Measurements from ENCODE around the gene WNK1.
A peak's percentile ranks its signal among the peaks of the same experiment; 100 is the strongest.

The WNK1 gene

DNA sequence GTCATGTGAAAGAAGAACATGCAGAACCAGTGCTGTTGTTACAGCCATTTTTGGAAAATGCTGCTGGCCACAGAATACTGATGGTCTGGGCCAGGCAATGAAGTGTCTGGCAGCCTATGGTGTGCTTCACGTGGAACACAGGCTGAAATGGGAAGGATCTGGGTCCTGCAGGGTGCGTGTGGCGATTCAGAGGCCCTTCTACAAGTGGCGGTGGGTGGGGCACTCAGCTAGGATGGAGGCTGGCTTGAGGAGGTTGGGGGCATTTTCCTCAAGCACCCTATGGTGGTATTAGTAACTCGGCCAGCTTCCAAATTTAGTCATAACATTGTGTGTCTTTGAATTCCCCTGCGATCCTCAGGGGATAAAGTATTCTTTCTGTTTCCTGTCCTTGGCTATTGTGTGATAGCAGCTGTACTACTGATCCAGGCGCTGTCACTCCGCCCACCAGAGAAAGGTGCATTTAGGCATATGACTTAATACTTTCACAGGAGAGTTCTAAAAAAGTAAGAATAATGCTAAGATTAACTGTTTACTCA is 206.3 kb downstream of the WNK1 start:
- no peaks in the 10 kb centered on the region for H3K27me3 ChIP-seq (replicated peaks; ENCODE audit: control insufficient read depth, insufficient read depth, low read length)
- TF ChIP-seq, protein P1, sequence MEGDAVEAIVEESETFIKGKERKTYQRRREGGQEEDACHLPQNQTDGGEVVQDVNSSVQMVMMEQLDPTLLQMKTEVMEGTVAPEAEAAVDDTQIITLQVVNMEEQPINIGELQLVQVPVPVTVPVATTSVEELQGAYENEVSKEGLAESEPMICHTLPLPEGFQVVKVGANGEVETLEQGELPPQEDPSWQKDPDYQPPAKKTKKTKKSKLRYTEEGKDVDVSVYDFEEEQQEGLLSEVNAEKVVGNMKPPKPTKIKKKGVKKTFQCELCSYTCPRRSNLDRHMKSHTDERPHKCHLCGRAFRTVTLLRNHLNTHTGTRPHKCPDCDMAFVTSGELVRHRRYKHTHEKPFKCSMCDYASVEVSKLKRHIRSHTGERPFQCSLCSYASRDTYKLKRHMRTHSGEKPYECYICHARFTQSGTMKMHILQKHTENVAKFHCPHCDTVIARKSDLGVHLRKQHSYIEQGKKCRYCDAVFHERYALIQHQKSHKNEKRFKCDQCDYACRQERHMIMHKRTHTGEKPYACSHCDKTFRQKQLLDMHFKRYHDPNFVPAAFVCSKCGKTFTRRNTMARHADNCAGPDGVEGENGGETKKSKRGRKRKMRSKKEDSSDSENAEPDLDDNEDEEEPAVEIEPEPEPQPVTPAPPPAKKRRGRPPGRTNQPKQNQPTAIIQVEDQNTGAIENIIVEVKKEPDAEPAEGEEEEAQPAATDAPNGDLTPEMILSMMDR (IDR thresholded peaks at IDR 0.05; ENCODE audit: insufficient read depth, low read length, poor library complexity, severe bottlenecking), result no peak
- DNase-seq (ENCODE audit: extremely low read depth, insufficient read length), result peak; percentile 63
- no peaks in the 10 kb centered on the region for H3K36me3 ChIP-seq (ENCODE audit: control insufficient read depth, insufficient read depth, low read length)
- no peak overlapping the region for H3K4me3 ChIP-seq (replicated peaks; ENCODE audit: low read depth, low read length)
